ENCODE measurements around the gene ZCCHC14.

Gene ZCCHC14

GRCh38 chr16:87421003-87421912 is 71.6 kb downstream of the ZCCHC14 start:
- Mint-ChIP-seq H3K4me1 (ENCODE audit: low read depth) (no peaks in the 10 kb centered on the region), H3K27ac (no peak overlapping the region), H3K36me3 (ENCODE audit: low read depth) (peaks cover 2% of the 10 kb centered on the region), H3K9me3 (no peaks in the 10 kb centered on the region), H3K4me3 (no peak overlapping the region), H3K27me3 (ENCODE audit: low read depth) (no peaks in the 10 kb centered on the region)
- no peak for DNase-seq (ENCODE audit: low spot score)

DNA sequence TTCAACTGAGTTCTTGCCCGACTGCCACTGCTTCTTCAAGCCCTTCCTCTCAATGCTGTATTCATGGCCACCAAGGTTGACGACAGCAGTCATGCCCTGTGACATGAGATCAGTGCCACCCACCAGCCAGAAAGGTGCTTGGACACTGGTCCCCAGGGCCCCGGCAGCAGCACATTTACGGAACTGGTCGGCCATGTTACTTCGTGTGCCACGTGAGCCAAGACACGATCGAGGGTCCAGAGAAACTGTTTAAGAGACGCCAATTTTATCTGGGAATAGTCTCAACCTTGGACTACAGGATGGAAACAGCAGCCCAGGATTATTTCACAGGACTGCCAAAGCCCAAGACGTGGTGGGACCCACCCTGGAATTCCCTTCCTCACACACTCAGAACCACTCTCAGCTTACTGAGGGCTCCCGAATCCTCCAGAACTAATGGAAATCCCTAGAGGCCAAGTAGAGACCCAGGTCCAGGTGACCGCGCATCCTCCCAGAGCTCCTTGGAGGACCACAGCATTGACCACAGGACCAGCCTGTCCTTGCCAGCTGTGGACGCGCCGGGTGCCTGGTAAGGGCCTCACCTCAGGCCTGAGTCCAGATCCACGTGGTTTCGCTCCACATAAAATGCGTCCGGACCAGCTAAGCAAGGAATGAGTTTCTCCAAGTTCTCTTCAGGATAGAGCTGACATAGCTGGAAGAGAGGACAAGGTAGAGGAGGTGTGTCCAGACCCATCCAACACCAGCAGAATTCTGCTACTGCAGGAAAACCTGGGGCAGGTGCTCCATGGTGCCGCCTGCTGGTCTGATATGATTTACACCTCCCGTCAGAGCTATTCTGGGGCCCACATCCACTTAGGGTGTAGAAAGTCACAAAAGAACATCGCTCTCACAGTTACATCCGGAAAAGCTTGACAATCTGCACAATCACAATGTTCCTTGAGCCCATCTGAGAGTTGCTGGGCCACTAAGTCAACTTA is 72.5 kb downstream of the ZCCHC14 start:
- no peaks in the 10 kb centered on the region for H3K9me3 Mint-ChIP-seq
- no peaks in the 10 kb centered on the region for H3K27me3 Mint-ChIP-seq (ENCODE audit: low read depth)
- H3K4me1 Mint-ChIP-seq (ENCODE audit: low read depth), result no peaks in the 10 kb centered on the region
- no peak overlapping the region for H3K27ac Mint-ChIP-seq
- DNase-seq (ENCODE audit: low spot score), result no peak
- H3K36me3 Mint-ChIP-seq (ENCODE audit: low read depth), result peaks cover 2% of the 10 kb centered on the region
- H3K4me3 Mint-ChIP-seq, result no peak overlapping the region

GRCh38 chr16:87418644-87419043 is 74.2 kb downstream of the ZCCHC14 start:
- Mint-ChIP-seq H3K9me3 (no peaks in the 10 kb centered on the region), H3K27ac (no peak overlapping the region), H3K36me3 (ENCODE audit: low read depth) (peaks cover 4% of the 10 kb centered on the region), H3K4me3 (no peak overlapping the region), H3K4me1 (ENCODE audit: low read depth) (no peaks in the 10 kb centered on the region), H3K27me3 (ENCODE audit: low read depth) (no peaks in the 10 kb centered on the region)
- DNase-seq (ENCODE audit: low spot score), result no peak

- Mint-ChIP-seq H3K9me3 (no peaks in the 10 kb centered on the region), H3K4me3 (no peak overlapping the region), H3K4me1 (ENCODE audit: low read depth) (no peaks in the 10 kb centered on the region), H3K27ac (no peak overlapping the region), H3K27me3 (ENCODE audit: low read depth) (no peaks in the 10 kb centered on the region), H3K36me3 (ENCODE audit: low read depth) (peaks cover 5% of the 10 kb centered on the region)
- DNase-seq (ENCODE audit: low spot score), result no peak
Measured at GRCh38 chr16:87418216-87418615, 74.6 kb downstream of the ZCCHC14 start.

DNA sequence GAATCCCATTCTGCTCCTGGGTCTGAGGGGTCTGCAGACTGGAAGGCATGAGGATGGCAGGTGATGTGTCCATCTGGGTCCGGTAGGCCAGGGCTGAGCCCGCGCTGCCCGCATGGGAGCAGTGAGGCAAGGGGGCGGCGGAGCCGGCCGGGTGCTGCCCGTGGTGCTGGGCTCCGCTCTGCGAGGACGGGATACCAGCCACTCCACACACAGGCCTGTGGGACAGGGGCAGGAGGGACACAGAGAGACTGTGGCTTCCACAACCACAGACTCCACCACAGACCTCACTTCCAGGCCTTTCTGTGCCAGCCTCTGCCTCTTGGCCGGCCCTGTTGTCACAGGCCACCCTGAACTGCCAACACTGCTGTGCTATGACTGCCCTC is 75.3 kb downstream of the ZCCHC14 start:
- Mint-ChIP-seq H3K27ac (no peak overlapping the region), H3K27me3 (ENCODE audit: low read depth) (no peaks in the 10 kb centered on the region), H3K9me3 (no peaks in the 10 kb centered on the region), H3K4me3 (no peak overlapping the region), H3K36me3 (ENCODE audit: low read depth) (peaks cover 5% of the 10 kb centered on the region), H3K4me1 (ENCODE audit: low read depth) (no peaks in the 10 kb centered on the region)
- no peak for DNase-seq (ENCODE audit: low spot score)

- Mint-ChIP-seq H3K27me3 (ENCODE audit: low read depth) (no peaks in the 10 kb centered on the region), H3K4me1 (ENCODE audit: low read depth) (no peaks in the 10 kb centered on the region), H3K27ac (no peak overlapping the region), H3K4me3 (no peak overlapping the region), H3K9me3 (no peaks in the 10 kb centered on the region), H3K36me3 (ENCODE audit: low read depth) (peaks cover 5% of the 10 kb centered on the region)
- DNase-seq (ENCODE audit: low spot score), result no peak
Measured at GRCh38 chr16:87416826-87417527, 75.8 kb downstream of the ZCCHC14 start.

DNA sequence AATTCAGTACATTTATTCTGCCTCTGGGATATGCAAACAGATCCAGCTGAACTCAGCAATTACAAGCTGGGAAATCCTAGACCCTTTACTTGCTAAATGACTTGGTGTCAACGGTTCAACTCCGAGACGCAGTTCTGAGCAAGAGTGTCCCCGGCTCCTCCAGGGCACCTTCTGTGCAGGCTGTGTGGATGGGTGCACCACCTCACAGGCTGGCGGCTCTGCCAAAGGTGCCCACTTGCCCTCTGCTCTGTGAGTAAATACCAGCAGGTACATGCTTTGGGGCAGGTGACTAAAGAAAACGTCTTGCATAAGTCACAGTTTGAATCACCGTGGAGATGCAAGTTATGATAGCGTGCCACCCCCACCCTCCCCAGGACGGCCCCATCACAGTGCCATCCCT is 77.4 kb downstream of the ZCCHC14 start:
- H3K4me3 Mint-ChIP-seq, result no peak overlapping the region
- H3K4me1 Mint-ChIP-seq (ENCODE audit: low read depth), result no peaks in the 10 kb centered on the region
- H3K36me3 Mint-ChIP-seq (ENCODE audit: low read depth), result peaks cover 7% of the 10 kb centered on the region
- no peaks in the 10 kb centered on the region for H3K27me3 Mint-ChIP-seq (ENCODE audit: low read depth)
- no peaks in the 10 kb centered on the region for H3K9me3 Mint-ChIP-seq
- no peak for DNase-seq (ENCODE audit: low spot score)
- H3K27ac Mint-ChIP-seq, result no peak overlapping the region

- DNase-seq (ENCODE audit: low spot score), result no peak
- no peaks in the 10 kb centered on the region for H3K9me3 Mint-ChIP-seq
- H3K4me1 Mint-ChIP-seq (ENCODE audit: low read depth), result no peaks in the 10 kb centered on the region
- no peak overlapping the region for H3K27ac Mint-ChIP-seq
- H3K36me3 Mint-ChIP-seq (ENCODE audit: low read depth), result peaks cover 7% of the 10 kb centered on the region
- H3K27me3 Mint-ChIP-seq (ENCODE audit: low read depth), result no peaks in the 10 kb centered on the region
- H3K4me3 Mint-ChIP-seq, result no peak overlapping the region
Measured at GRCh38 chr16:87414251-87414680, 78.6 kb downstream of the ZCCHC14 start.

DNA sequence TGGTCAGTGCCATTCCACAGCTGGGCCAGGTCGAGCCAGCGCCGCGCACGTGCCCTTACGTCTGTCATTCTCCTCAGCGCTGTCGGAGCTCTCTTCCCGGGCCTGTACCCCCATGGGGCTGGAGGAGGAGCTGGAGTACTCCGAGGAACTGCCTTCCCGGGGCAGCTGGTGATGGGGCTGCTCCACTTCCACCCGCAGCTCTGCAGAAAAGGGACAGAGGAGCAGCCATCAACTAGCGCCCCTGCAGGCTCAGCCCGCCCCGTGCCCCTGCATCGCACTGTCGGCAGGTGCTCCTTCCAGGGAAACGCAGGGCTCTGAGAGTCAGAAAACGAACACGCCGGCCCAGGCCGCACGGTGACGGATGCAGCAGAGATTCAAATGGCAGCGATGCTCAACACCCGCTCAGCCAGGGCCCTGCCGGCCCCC is 79.8 kb downstream of the ZCCHC14 start:
- H3K36me3 Mint-ChIP-seq (ENCODE audit: low read depth), result peaks cover 7% of the 10 kb centered on the region
- H3K4me1 Mint-ChIP-seq (ENCODE audit: low read depth), result no peaks in the 10 kb centered on the region
- no peaks in the 10 kb centered on the region for H3K9me3 Mint-ChIP-seq
- H3K27me3 Mint-ChIP-seq (ENCODE audit: low read depth), result no peaks in the 10 kb centered on the region
- no peak overlapping the region for H3K27ac Mint-ChIP-seq
- no peak overlapping the region for H3K4me3 Mint-ChIP-seq
- DNase-seq (ENCODE audit: low spot score), result no peak

DNA sequence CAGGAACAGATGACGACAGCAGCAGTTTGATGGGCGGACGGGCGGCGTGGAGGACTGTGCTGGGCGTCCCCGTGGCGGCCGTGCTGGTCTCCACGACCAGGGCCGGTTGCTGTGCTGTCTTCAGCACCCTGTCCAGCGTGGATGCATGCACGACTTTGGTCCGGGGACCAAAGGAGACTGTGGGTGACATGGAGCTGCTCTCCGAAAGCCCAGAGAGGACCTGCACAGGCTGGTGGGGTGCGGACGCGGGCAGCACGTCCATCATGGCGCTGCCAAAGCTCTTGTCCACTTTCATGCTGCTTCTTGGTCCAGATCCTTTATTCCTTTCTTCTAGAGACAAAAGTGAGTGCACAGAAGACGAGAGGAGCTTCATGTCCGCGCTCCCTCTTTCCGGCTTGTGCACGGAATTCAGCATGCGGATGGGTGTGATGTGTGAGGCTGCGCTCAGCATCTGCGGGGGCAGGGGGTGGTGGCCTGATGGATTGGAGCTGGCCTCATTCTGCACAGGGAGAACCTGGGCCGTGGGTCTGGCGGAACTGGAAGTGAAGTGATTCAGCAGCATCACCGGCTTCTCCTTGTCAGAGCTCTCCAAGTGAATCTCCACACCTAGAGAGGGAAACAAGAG is 80.3 kb downstream of the ZCCHC14 start:
- Mint-ChIP-seq H3K36me3 (ENCODE audit: low read depth) (peaks cover 10% of the 10 kb centered on the region), H3K27me3 (ENCODE audit: low read depth) (no peaks in the 10 kb centered on the region), H3K9me3 (no peaks in the 10 kb centered on the region), H3K27ac (no peak overlapping the region), H3K4me1 (ENCODE audit: low read depth) (no peaks in the 10 kb centered on the region), H3K4me3 (no peak overlapping the region)
- DNase-seq (ENCODE audit: low spot score), result no peak

GRCh38 chr16:87411375-87412271 is 81.2 kb downstream of the ZCCHC14 start:
- Mint-ChIP-seq H3K27me3 (ENCODE audit: low read depth) (no peaks in the 10 kb centered on the region), H3K4me3 (no peak overlapping the region), H3K27ac (no peak overlapping the region), H3K36me3 (ENCODE audit: low read depth) (peaks cover 12% of the 10 kb centered on the region), H3K9me3 (no peaks in the 10 kb centered on the region), H3K4me1 (ENCODE audit: low read depth) (no peaks in the 10 kb centered on the region)
- DNase-seq (ENCODE audit: low spot score), result no peak

DNA sequence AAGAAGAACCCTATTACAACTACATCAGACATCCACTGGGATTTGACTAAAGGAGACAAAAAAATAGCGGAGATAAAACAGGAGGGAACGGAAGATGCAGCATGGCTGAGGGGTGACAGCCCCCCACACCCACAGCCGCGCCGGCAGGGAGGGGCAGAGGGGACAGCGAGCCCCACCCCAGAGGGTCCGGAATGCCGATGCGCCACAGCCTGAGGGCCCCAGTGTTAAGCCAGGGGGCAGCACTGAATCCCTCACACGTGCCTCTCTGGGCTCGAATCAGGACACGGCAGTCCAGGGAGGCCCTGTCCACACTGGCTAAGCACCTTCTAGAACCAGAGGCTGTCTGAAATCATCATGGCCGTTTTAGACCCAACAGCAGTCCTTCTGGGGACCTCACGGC is 81.9 kb downstream of the ZCCHC14 start:
- Mint-ChIP-seq H3K27me3 (ENCODE audit: low read depth) (no peaks in the 10 kb centered on the region), H3K27ac (no peak overlapping the region), H3K4me1 (ENCODE audit: low read depth) (no peaks in the 10 kb centered on the region), H3K9me3 (no peaks in the 10 kb centered on the region), H3K4me3 (no peak overlapping the region), H3K36me3 (ENCODE audit: low read depth) (peaks cover 12% of the 10 kb centered on the region)
- no peak for DNase-seq (ENCODE audit: low spot score)

Data from T-helper 2 cell treated with Interferon-gamma antibody and Interleukin-4, amounts not matched to agents 5 μg/mL and 100 μg/mL, for 36 hours (primary cell).